Glutamatergic neuron (in vitro differentiated cells): ENCODE data around the gene SNAI3. TPM values are rescaled to one million over a fixed set of nuclear protein-coding genes. Genes with fewer than 3 reads are reported as not detected.

Source experiments
- DNase-seq: peaks from one replicate; pipeline ENCODE4 v3.0.0; 2022
- H3K27ac Mint-ChIP-seq: one replicate; pipeline ENCODE4 v1.8.0; 2020; ENCODE audit warnings: mild to moderate bottlenecking, mixed read lengths, inconsistent platforms; ENCODE audit not compliant: unreplicated experiment
- H3K27me3 Mint-ChIP-seq: one replicate; pipeline ENCODE4 v1.8.0; 2020; ENCODE audit warnings: mild to moderate bottlenecking, moderate library complexity, mixed read lengths, inconsistent platforms; ENCODE audit not compliant: unreplicated experiment
- H3K36me3 Mint-ChIP-seq: one replicate; pipeline ENCODE4 v1.8.0; 2020; ENCODE audit warnings: mild to moderate bottlenecking, mixed read lengths, inconsistent platforms; ENCODE audit not compliant: unreplicated experiment
- H3K4me1 Mint-ChIP-seq: one replicate; pipeline ENCODE4 v1.8.0; 2020; ENCODE audit warnings: mild to moderate bottlenecking, low read depth, mixed read lengths, inconsistent platforms; ENCODE audit not compliant: unreplicated experiment
- H3K4me3 Mint-ChIP-seq: one replicate; pipeline ENCODE4 v1.8.0; 2020; ENCODE audit warnings: mild to moderate bottlenecking, mixed read lengths, inconsistent platforms; ENCODE audit not compliant: unreplicated experiment
- H3K9me3 Mint-ChIP-seq: one replicate; pipeline ENCODE4 v1.8.0; 2020; ENCODE audit warnings: mild to moderate bottlenecking, moderate library complexity, mixed read lengths, inconsistent platforms; ENCODE audit not compliant: unreplicated experiment
- total RNA-seq: library from RNA; stranded (reverse); fragmentation: NEBNext Ultra II Directional; extraction: Animal tissue kit (Norgen Biotek cat#: 25700); gene quantifications from one replicate; pipeline ENCODE4 v1.2.1, GENCODE V29; 2021; ENCODE audit not compliant: unreplicated experiment
- TF ChIP-seq, protein P1 (sequence below): fragments of 200-600 bp; sonication (generic); IDR thresholded peaks from one replicate; pipeline ENCODE4 v1.5.0; 2021; ENCODE audit not compliant: partially characterized antibody, unreplicated experiment

Gene SNAI3
- total RNA-seq, 1 donor from 2014 or later: not detected

DNA sequence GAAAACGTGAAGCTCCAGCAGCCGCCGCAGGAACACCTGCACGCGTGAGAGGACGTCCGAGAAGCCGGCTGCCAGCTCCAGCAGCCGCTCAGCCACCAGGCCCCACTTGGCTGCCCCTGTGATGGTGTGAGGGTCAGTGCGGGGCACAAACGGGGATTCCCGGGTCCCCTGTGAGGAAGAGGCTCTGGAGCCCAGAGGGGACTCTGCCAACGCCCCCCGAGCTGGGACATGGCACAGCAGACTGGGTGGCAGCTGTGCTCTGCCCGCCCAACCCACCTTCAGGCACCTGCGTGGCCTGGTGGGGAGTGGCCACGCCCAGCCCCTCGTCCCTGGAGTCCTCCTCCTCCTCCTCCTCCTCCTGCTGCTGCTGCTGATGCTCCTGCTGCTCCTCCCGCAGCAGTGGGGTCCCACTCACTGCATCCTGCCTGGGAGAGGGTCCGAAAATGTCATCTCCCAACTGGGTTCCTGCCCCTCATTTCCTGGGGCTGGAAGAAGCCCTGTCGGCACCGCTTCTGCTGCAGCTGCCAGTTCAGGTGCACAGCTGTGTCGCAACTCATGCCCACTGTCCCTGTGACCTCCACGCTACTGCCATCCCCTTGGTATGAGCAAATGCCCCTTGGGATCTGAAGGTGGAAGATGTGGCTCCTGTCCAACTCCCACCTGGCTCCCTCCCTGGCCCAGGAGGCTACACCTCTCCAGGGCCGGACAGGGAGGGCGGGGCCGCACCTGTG is 47.5 kb upstream of the SNAI3 start:
- H3K4me1 Mint-ChIP-seq: peaks cover 12% of the 10 kb centered on the region
- no peak for DNase-seq
- H3K36me3 Mint-ChIP-seq: no peaks in the 10 kb centered on the region
- peaks cover 8% of the 10 kb centered on the region for H3K9me3 Mint-ChIP-seq
- no peak overlapping the region for H3K4me3 Mint-ChIP-seq
- no peak overlapping the region for H3K27ac Mint-ChIP-seq
- H3K27me3 Mint-ChIP-seq: peaks cover 14% of the 10 kb centered on the region
- TF ChIP-seq, protein P1, sequence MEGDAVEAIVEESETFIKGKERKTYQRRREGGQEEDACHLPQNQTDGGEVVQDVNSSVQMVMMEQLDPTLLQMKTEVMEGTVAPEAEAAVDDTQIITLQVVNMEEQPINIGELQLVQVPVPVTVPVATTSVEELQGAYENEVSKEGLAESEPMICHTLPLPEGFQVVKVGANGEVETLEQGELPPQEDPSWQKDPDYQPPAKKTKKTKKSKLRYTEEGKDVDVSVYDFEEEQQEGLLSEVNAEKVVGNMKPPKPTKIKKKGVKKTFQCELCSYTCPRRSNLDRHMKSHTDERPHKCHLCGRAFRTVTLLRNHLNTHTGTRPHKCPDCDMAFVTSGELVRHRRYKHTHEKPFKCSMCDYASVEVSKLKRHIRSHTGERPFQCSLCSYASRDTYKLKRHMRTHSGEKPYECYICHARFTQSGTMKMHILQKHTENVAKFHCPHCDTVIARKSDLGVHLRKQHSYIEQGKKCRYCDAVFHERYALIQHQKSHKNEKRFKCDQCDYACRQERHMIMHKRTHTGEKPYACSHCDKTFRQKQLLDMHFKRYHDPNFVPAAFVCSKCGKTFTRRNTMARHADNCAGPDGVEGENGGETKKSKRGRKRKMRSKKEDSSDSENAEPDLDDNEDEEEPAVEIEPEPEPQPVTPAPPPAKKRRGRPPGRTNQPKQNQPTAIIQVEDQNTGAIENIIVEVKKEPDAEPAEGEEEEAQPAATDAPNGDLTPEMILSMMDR: no peak

DNA sequence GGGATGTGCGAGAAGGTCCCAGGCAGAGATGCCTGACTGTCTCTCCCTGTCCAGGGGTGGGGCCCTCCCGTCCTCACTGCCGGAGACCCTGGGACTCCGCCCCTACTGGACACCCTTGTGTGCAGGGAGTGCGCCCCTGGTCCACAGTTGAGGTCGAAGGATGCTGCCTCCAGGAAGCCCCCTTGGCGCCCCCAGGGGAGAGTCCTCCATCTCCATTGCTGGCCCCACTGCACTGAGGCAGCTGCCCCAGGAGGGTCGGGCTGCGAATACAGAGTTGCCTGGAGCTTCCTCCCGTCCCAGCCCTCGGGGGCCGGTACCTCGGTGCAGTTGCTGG is 46.6 kb upstream of the SNAI3 start:
- Mint-ChIP-seq H3K36me3 (no peaks in the 10 kb centered on the region), H3K9me3 (peaks cover 10% of the 10 kb centered on the region), H3K4me3 (no peak overlapping the region), H3K27ac (no peak overlapping the region), H3K4me1 (peaks cover 13% of the 10 kb centered on the region), H3K27me3 (peaks cover 15% of the 10 kb centered on the region)
- TF ChIP-seq, protein P1: no peak
- DNase-seq: no peak

DNA sequence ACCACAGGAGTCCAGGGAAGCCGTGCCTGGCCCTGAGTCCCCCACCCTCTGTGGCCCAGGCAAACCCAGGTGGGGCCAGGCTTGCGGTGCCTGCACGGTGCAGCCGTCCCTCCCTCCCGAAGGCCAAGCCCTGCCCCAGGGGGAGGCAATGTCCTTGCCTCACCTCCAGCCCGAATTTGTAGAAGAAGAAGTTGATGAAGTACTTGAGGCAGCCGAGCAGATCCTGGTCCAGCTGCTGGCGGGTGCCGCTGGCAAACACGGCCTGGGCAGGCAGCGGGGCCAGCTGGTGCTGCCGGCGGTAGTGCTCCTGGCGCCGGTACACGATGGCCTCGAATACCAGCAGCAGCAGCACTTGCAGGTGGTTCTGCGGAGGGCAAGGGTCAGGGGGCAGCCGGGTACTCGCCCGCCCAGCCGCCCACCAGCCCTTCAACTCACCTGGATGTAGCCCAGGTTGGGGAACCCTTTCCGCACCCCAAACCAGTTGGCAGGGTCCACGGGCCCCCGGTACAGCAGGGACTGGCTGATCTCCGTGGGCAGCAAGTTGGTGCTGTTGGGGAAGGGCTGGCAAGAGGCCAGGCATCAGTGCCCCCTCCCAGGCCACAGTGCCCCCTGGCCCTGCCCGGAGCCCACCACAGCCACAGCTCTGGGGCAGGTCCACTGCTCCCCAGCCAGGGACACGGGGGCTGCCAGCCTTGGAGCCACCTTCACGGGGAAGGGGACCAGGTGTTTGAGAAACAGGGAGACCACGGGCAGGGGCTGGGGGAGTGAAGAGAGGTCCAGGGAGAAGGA is 46.1 kb upstream of the SNAI3 start:
- DNase-seq: no peak
- Mint-ChIP-seq H3K9me3 (peaks cover 14% of the 10 kb centered on the region), H3K4me1 (peaks cover 17% of the 10 kb centered on the region), H3K4me3 (no peak overlapping the region), H3K27me3 (peaks cover 20% of the 10 kb centered on the region), H3K27ac (no peak overlapping the region), H3K36me3 (no peaks in the 10 kb centered on the region)
- TF ChIP-seq, protein P1: no peak

DNA sequence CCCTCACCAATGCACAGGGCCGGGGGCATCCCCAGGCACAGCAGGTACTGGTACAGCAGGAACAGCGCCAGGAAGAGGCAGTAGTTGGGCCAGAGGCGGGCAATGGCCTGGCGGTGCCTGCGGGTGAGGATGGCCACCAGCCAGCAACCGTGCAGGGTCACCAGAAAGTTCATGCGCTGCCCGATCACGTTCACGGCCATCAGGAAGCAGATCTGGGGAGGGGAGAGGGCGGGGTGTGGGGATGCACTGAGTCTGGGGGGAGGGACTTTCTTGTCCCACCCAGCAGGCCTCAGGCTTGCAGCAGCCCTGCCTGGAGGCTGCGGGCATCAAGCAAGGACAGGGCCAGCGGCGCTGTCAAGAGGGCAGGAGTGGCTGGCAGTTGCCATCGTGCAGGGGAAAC is 45.4 kb upstream of the SNAI3 start:
- H3K36me3 Mint-ChIP-seq: no peaks in the 10 kb centered on the region
- peaks cover 17% of the 10 kb centered on the region for H3K4me1 Mint-ChIP-seq
- TF ChIP-seq, protein P1: no peak
- H3K4me3 Mint-ChIP-seq: no peak overlapping the region
- peaks cover 20% of the 10 kb centered on the region for H3K27me3 Mint-ChIP-seq
- peak; percentile 62 for DNase-seq
- H3K9me3 Mint-ChIP-seq: peaks cover 14% of the 10 kb centered on the region
- peak overlapping the region; percentile 96 for H3K27ac Mint-ChIP-seq
